Measurements from ENCODE around the gene CTNNBIP1.

DNA sequence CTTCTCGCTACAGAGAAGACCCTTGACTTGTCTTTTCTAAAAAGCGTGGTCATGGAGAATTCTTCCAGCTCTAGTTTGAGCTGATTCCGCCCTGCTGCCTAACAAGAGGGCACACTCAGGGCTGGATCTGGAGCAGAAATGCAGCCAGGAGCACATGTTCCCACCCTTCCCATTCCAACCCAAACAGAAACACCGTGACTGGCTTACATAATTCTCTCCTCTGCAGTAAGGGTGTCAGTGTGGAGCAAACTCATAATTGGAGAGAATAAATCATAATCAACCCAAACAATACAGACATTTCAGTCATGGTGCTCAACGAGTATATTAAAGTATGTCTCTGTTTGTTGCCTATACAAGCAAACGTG lies 34.5 kb downstream of the CTNNBIP1 start:
- TF ChIP-seq POLR2A (IDR thresholded peaks at IDR 0.05) (no peak), CTCF (IDR thresholded peaks at IDR 0.05) (no peak)

Data from lower leg skin (tissue), 3 donors.